ENCODE results near the gene APOL3.

- TF ChIP-seq CTCF (IDR thresholded peaks at IDR 0.05) = peak; percentile 58 to 89 (median 80)
- no peak for TF ChIP-seq POLR2A (IDR thresholded peaks at IDR 0.05)
Measured at GRCh38 chr22:36194971-36195370, 34.4 kb upstream of the APOL3 start.

All from heart left ventricle (tissue), 13 donors.